Upper lobe of left lung (tissue), 6 donors: ENCODE measurements around the gene CARS2. TPM values are rescaled to one million over a fixed set of nuclear protein-coding genes. Genes with fewer than 3 reads are reported as not detected.
A peak's percentile ranks its signal among the peaks of the same experiment; 100 is the strongest.

Experiments used
- ATAC-seq, 2 donors: fragments of 200-7000 bp; cut with Tn5 transposase; one replicate each; pipeline ENCODE4 v1.9.1; 2022; ENCODE audit warnings: mild to moderate bottlenecking in 2 of 2, moderate library complexity in 2 of 2; ENCODE audit not compliant: low FRiP score in 2 of 2
- DNase-seq, 2 donors: peaks; one replicate each; pipeline ENCODE4 v3.0.0-alpha.2; 2019 to 2020
- H3K27ac ChIP-seq, 4 donors: fragments of 200-600 bp; sonication (generic); one replicate each; pipeline ENCODE4 v1.5.1; 2016 to 2019
- H3K27me3 ChIP-seq, 4 donors: fragments of 200-600 bp; sonication (generic); one replicate each; pipeline ENCODE4 v1.5.1; 2017 to 2019
- H3K36me3 ChIP-seq, 4 donors: fragments of 200-600 bp; sonication (generic); one replicate each; pipeline ENCODE4 v1.5.1; 2016 to 2019
- H3K4me1 ChIP-seq, 4 donors: fragments of 200-600 bp; sonication (generic); one replicate each; pipeline ENCODE4 v1.5.1; 2018 to 2019
- H3K4me3 ChIP-seq, 4 donors: fragments of 200-600 bp; sonication (generic); one replicate each; pipeline ENCODE4 v1.5.1; 2017 to 2019; ENCODE audit warnings: mild to moderate bottlenecking in 2 of 4, moderate library complexity in 1 of 4
- H3K9me3 ChIP-seq, 4 donors: fragments of 200-600 bp; sonication (generic); one replicate each; pipeline ENCODE4 v1.5.1; 2018 to 2019
- CTCF ChIP-seq, 6 experiments: fragments of 450-650 bp in 4 of 6; fragments of 200-600 bp in 2 of 6; sonication (generic) in 2 of 6; IDR thresholded peaks; one replicate each; pipeline ENCODE4 v1.5.1; 2016 to 2019; ENCODE audit warnings: antibody characterized with exemption in 6 of 6
- EP300 ChIP-seq, 4 donors: sonication (generic); formaldehyde crosslinking; IDR thresholded peaks; one replicate each; pipeline ENCODE4 v1.5.1; 2017; ENCODE audit warnings: antibody characterized with exemption in 4 of 4, control low read depth in 2 of 4
- POLR2A ChIP-seq, 4 donors: fragments of 450-650 bp; IDR thresholded peaks; one replicate each; pipeline ENCODE4 v1.5.1; 2016 to 2017; ENCODE audit warnings: antibody characterized with exemption in 4 of 4, mild to moderate bottlenecking in 2 of 4
- POLR2AphosphoS5 ChIP-seq, 2 donors: sonication (generic); formaldehyde crosslinking; IDR thresholded peaks; one replicate each; pipeline ENCODE4 v1.5.1; 2017; ENCODE audit warnings: antibody characterized with exemption in 2 of 2
- WGBS, 2 donors: methylation state at CpG; one replicate each; pipeline ENCODE4 v1.1.5; 2017 to 2018; 5-methylcytosine and 5-hydroxymethylcytosine counted together
- total RNA-seq, 6 donors: library from RNA; depleted of rRNA in 4 of 6; stranded (reverse); fragments of >200 nt in 4 of 6; gene quantifications; one replicate each; pipeline versions ENCODE4 v1.1.0 to v1.2.1, GENCODE V29; 2016 to 2021
- donor health status: DM: no; HTN: no; CAD: no; lungs with moderate emphysema.
- donor health status: DM: no; HTN: yes; CAD: no; lungs with severe emphysema.

Gene CARS2
- total RNA-seq, 6 donors from 2014 or later, result 53.2 to 107 (median 63.0) TPM

GRCh38 chr13:110618780-110619179 is 87.1 kb downstream of the CARS2 start:
- Histone ChIP-seq H3K4me1 (peaks cover 20 to 33% (median 25%) of the 10 kb centered on the region in 4 donors), H3K27ac (no peak overlapping the region), H3K9me3 (no peaks in the 10 kb centered on the region), H3K4me3 (no peak overlapping the region), H3K27me3 (no peaks in the 10 kb centered on the region), H3K36me3 (peaks cover 5 to 17% (median 12%) of the 10 kb centered on the region in 4 donors)
- WGBS, 2 donors, result 94 to 96% methylated on average over 9 of the region's 9 CpGs
- ATAC-seq (no peak), DNase-seq (peak in 1 of 2 donors; percentile 47)
- TF ChIP-seq POLR2A (IDR thresholded peaks at IDR 0.05) (no peak), EP300 (IDR thresholded peaks at IDR 0.05) (no peak), POLR2AphosphoS5 (IDR thresholded peaks at IDR 0.05) (no peak), CTCF (IDR thresholded peaks at IDR 0.05) (no peak)

GRCh38 chr13:110618167-110618566 is 87.7 kb downstream of the CARS2 start:
- H3K4me3 ChIP-seq, result no peak overlapping the region
- ATAC-seq (no peak), DNase-seq (no peak)
- H3K36me3 ChIP-seq, result peaks cover 5 to 12% (median 7%) of the 10 kb centered on the region in 4 donors
- peaks cover 20 to 33% (median 25%) of the 10 kb centered on the region in 4 donors for H3K4me1 ChIP-seq
- no peaks in the 10 kb centered on the region for H3K27me3 ChIP-seq
- H3K27ac ChIP-seq, result peak overlapping the region in 1 of 4 donors; percentile 21
- WGBS, 2 donors, result 89 to 91% methylated on average over 8 of the region's 8 CpGs
- H3K9me3 ChIP-seq, result no peaks in the 10 kb centered on the region
- no peak for TF ChIP-seq EP300 (IDR thresholded peaks at IDR 0.05)
- TF ChIP-seq POLR2AphosphoS5 (IDR thresholded peaks at IDR 0.05), result no peak
- no peak for TF ChIP-seq CTCF (IDR thresholded peaks at IDR 0.05)
- TF ChIP-seq POLR2A (IDR thresholded peaks at IDR 0.05), result no peak

- no peak overlapping the region for H3K4me3 ChIP-seq
- peak in 1 of 2 donors; percentile 54 for DNase-seq
- TF ChIP-seq POLR2AphosphoS5 (IDR thresholded peaks at IDR 0.05), result peak in 1 of 2 donors; percentile 31
- no peak for TF ChIP-seq POLR2A (IDR thresholded peaks at IDR 0.05)
- no peak for TF ChIP-seq CTCF (IDR thresholded peaks at IDR 0.05)
- H3K36me3 ChIP-seq, result peaks cover 0 to 5% (median 2%) of the 10 kb centered on the region in 4 donors
- peak overlapping the region in 3 of 4 donors; percentile 17 to 95 (median 93) for H3K27ac ChIP-seq
- H3K9me3 ChIP-seq, result no peaks in the 10 kb centered on the region
- no peak for ATAC-seq
- no peaks in the 10 kb centered on the region for H3K27me3 ChIP-seq
- 63 to 64% methylated on average over 8 of the region's 8 CpGs for WGBS, 2 donors
- H3K4me1 ChIP-seq, result peaks cover 20 to 33% (median 25%) of the 10 kb centered on the region in 4 donors
Measured at GRCh38 chr13:110617321-110618072, 88.4 kb downstream of the CARS2 start.

- TF ChIP-seq EP300 (IDR thresholded peaks at IDR 0.05) (no peak), POLR2AphosphoS5 (IDR thresholded peaks at IDR 0.05) (peak; percentile 20 to 47), CTCF (IDR thresholded peaks at IDR 0.05) (no peak)
- ATAC-seq, result peak; percentile 11 to 54
Measured at GRCh38 chr13:110616103-110617101, 89.5 kb downstream of the CARS2 start.

More at GRCh38 chr13:110616103-110617101, 89.5 kb downstream of the CARS2 start:
- H3K9me3 ChIP-seq, result no peaks in the 10 kb centered on the region
- H3K27me3 ChIP-seq, result no peaks in the 10 kb centered on the region
- DNase-seq, result peak in 1 of 2 donors; percentile 57
- no peaks in the 10 kb centered on the region for H3K36me3 ChIP-seq
- peaks cover 20 to 30% (median 24%) of the 10 kb centered on the region in 4 donors for H3K4me1 ChIP-seq
- 10 to 14% methylated on average over 20 to 35 of the region's 37 CpGs for WGBS, 2 donors
- peak overlapping the region; percentile 77 to 89 (median 84) for H3K4me3 ChIP-seq
- peak overlapping the region; percentile 88 to 95 (median 92) for H3K27ac ChIP-seq
